GM18519 (cell line): ENCODE measurements around the gene STRN4.

ENCODE experiments used
- ATAC-seq: cut with Tn5 transposase; IDR thresholded peaks from one replicate; pipeline ENCODE4 v1.9.1; 2021; ENCODE audit warnings: mild to moderate bottlenecking, moderate library complexity; ENCODE audit not compliant: unreplicated experiment, low FRiP score

Gene STRN4

DNA sequence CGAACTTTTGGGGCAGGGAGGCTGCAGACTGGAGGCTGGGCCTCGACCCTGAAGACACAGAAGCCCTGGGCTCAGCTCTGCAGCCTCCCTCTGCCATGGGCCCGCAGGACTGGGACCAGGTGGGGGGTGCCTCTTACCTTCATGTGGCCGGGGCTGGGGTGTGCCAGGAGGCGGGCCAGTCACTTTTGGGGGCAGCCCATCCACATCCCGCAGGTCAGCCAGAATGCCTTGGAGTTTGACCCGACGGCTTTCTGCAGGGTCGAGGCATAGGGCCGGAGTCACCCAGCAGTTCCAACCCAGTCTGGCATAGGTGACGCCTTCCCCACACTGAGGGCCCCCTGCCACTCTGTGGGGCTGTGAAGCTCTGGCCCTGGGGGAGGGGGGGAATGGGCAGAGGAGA, 18.5 kb downstream of the STRN4 start:
- ATAC-seq: no peak

DNA sequence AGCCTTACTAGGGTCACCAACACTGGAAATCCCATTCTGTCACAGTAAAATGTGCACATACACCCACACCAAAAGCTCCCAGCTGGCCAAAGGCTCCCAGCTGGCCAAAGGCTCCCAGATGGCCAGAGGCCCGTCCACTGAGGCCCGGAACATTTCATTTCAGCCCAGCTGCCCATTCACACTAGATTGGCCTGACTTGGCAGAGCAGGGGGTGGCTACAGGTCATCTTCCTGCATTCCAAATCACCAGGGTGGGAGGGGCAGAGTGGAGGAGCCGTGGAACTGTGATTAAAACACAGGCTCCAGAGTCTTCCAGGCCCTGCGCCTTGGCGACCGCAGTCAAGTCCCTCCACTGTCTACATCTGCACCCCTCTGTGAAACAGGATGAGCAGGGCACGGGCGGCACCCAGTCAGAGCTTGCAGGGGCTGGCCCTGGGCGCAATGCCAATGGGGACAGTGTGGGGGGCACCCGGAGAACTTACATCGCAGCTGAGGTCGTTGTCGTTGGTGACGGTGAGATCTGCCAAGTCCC, 19.2 kb downstream of the STRN4 start:
- no peak for ATAC-seq

DNA sequence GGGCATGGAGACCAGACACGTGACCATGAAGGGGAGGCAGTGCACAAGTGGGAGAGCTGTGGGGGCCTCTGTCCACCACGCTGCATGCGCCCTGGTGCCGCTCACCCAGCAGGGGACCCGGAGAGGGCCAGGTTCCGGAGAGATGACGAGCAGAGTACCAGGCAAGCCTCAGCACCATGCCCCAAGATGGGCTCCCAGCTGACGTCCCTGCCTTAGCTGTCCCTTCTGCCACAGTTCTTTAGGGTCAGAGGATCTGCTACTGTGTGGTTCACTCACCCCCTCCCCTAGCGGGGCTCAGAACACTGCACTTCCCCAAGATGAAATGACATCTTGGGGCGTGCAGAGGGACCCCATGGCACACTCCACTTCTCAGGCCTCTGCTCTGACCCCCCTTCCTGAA, 19.7 kb downstream of the STRN4 start:
- ATAC-seq: no peak

DNA sequence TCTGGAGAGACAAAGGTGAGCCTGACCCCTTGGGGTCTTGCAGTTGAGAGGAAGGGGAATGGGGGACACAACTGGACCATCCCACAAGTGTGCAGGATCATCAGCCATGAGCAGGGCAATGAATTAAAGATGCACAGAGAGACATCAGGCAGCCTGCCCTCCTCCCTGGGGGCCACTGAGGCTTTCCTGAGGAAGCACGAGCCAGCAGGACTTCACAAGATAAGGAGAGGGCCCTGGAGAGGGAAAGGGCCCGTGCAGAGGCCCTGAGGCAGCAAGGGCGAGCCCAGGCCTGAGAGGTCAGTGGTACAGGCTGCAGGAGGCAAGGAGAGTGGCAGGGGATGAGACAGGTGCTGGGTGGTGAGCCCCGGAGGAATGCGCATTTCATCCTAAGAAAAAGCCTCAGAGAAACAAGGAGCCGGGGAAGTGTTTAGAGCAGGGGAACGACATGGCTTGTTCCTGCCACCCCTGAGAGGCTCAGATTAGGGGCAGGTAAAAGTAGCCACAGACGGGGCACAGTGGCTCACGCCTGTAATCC, 20.3 kb downstream of the STRN4 start:
- ATAC-seq: no peak

DNA sequence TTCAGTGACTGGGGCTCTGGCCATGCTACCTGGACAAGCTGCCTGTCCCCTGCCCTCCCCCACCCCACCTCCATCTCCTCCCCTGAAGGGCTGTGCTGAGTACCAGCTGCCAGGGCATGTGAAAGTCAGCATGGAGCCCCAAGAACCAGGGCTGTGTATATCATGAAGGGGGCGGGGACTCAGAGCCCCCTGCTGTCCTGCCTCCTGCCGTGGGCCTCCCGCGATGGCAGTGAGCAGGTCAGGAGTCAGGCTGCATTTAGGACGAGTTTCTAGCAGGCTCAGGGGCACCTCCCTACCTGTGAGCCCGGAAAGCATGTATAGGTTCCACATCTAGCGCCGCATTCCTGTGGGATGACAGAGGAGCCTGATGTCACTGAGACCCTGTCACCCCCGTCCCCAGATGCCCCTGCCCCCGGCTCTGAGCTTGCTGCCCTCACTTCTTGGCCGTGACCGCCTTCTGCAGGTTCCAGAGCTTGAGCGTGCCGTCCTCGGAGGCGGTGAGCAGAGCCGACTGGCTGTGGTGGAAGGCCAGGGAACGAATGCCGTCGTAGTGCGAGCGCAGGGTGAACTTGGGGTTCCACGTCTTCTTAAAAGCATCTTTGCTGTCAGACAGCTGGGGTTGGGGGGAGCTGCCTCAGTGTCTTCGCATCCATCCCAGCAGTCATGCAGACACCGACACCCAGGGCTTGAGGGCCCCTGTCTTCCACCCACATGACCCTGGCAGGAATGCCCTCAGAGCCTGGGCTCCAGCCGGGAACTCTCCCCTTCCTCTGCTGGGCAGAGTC, 21.0 kb downstream of the STRN4 start:
- no peak for ATAC-seq

DNA sequence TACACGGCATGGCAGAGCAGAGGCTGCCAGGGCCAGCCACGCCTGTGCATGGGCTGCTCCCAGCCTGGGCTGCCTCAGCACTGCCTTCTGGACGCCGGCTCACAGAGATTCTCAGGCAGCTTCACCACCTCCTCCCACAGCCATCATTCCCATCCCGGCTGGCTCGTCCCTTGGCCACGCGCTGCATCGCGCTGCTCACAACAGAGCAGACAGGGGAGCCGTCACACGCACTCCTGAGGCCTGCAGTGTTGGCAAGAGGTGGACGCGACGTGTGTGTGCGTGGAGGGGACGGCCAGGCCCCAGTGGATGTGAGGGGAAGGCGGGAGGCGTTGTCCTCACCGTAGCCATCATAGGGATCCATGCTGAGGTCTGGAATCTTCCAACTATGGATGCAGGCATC, 21.8 kb downstream of the STRN4 start:
- no peak for ATAC-seq

DNA sequence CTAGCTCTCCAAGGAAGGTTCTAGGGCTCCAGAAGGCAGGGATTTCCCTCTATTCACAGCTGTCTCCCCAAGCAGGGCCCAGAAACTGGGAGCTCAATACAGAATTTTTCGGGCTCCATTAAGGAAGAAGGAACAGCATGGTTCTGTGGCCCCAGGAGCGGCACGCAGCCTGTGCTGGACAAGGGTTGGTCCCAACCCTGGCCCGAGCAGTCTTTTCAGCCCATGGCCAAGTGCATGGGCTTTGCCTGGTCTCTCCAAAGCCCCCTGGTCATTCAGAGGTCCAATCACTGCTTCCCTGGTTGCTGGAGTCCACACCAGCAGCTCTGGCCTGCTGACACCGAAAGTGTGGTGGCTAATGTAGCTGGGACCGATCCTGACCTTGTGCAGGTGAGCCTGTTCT, 22.8 kb downstream of the STRN4 start:
- ATAC-seq: no peak

DNA sequence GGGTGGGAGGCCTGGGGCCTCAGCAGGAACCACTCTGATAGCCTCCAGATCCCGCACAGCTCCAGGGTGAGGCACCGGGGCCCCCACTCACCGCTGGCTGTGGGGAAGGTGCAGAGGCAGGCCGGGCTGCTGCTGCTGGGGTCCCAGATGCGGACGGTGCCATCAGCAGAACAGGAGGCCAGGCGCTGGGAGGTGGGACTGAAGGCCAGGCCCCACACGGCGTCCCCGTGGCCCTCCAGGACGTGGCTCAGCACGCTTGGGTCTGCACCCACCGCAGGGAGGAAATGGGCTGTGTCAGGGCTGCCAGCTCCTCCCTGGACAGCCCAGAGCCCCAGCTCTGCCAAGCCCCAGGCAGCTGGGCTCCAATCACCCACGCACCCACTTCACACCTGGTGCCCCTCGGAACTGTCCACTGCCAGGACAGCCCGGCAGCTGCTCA, 23.2 kb downstream of the STRN4 start:
- no peak for ATAC-seq

DNA sequence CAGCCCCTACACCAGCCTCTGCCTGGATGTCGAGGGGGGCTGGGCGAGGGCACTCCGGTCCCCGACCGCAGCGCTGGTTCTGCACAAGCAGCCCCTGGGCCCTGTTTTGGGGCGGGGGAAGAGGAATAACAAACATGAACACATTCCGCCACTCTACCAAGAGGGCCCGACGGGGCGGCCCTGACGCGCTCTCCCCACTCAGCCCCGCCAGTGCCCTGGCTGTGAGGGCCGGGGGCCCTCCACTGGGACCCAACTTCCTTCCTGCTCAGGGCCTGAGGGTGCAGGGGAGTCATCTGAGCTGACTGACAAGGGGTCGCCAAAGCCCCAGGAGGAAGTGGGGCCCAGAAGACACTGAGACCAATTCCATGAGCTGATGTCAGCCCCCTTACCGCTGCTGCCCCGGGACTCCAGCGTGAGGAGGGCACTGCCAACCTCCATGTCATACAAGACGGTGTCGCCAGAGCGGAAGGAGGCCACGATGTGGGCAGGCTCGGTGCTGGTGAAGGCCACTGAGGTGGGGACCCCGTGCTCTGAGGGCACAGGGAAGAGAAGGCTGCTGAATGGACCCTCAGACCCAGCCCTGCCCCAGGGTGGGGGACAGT, 23.7 kb downstream of the STRN4 start:
- no peak for ATAC-seq

DNA sequence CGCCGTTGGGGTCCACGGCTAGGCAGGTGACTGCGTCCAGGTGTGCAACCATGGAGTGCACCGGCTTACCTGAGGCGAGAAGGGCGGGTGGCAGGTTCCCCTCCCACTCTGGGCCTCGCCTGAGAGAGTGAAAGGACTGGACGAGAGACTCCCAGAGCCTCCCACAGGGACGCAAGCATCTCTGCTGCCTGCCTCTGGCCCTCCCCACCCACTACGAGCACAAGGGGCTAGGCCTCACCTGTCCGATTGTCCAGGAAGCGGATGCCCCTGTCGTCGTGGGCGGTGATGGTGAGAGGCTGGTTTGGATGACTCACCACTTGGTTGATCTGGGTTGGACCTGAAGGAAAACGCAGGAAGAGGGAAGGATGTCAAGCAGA, 24.3 kb downstream of the STRN4 start:
- ATAC-seq: no peak

DNA sequence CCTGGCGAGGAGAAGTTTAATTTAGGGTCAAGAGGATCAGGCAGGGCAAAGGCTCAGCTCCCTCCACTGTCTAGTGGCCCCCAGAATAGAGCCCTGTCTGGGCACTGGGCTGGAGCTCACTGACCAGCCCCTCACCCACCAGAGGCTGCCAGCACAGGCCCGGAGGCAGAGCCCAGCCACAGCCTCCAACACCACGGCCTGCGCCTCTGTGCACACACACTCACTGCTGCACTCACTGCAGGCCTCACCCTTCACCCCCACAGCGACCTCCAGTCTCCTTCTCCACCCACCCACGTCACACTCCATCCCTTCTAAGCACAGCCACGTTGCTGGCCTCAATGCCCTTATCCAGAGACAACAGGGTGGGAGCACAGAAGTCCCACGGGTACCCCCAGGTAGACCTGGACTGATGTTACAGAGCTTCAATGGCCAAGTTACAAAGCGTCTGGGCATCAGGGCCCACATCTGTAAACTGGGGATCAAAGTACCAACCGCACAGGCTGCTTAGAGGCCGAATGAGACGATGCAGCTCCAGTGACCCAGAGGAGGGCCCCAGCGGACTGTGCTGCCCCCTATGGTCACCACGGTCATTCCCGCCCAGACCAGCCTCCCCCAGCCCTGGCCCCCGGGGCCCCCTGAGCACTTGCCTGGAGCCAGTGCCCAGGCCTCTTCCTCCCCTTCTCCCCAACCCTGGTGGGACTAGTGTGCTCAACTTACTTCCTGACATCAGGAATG, 24.8 kb downstream of the STRN4 start:
- ATAC-seq: no peak

DNA sequence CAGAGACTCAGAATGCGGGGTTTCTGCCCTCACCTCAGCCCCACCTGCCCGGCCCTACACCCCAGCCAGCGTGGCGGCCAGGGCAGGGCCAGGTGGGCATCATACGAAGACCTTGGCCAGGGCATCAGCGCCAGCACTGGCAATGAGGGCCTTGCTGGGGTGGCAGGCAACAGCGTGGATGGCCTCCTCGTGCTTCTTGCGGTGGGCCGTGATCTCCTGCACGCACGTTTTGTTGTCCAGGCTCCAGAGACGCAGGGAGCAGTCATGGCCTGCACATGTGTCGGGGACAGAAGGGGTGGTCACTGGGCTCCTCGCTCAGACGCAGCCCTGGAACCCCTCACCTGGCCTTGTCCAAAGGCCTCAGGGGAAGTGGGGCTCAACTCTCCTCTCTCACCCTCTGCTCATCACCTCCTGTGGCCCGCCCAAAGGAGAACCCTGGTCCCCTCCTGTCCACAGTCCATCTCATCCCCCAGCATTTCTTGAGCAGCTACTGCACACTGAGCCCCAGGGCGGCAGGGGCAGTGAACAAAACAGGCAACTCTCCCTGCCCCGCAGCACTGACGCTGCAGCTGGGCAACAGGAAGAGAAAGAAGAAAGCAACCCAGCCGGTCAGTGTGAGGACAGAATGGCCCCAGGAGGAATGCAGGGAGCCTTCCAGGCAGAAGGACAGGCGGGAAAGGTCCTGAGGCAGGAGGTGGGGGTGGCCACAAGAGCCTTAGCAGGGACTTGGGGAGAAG, 25.6 kb downstream of the STRN4 start:
- no peak for ATAC-seq

DNA sequence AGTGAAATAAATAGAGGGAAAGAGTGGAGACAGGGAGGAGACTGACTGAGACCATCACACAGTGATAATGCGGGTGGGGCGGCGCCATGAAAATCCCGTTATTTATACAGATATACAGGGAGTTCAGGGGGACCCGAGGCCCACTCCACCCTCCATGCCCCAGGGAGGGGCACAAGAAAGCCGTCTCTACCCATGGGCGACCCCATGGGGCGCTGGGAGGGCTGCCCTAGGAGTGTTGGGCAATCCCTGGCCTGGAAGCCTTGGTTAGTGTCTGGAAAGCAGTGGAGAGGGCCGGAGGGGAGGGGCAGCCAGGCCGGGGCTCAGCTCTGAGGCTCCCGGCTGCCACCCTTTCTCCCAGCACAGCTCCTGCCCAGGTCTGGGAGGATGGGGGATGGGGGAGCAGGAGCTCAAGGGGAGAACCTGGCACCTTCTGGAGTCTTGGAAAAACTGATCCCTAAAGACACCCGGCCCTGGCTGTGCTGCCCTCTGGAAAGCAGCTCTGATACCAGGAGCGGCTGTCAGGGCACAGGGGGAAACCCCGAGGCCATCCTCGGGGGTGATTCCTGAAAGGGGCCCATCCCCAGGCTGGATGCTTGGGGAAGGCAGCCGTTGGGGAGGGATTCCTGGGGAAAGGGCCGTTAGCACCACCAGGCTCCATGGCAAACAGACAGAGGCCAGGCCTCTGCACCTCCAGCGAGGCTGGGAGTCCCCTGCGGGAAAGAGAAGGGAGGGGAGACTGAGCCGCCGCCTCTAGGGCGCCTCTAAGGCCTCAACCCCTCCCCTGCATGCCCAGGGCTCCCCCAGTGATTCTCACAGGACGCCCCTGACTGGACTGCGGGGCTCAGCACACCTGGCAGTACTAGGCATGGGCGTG, 26.4 kb downstream of the STRN4 start:
- ATAC-seq: no peak

DNA sequence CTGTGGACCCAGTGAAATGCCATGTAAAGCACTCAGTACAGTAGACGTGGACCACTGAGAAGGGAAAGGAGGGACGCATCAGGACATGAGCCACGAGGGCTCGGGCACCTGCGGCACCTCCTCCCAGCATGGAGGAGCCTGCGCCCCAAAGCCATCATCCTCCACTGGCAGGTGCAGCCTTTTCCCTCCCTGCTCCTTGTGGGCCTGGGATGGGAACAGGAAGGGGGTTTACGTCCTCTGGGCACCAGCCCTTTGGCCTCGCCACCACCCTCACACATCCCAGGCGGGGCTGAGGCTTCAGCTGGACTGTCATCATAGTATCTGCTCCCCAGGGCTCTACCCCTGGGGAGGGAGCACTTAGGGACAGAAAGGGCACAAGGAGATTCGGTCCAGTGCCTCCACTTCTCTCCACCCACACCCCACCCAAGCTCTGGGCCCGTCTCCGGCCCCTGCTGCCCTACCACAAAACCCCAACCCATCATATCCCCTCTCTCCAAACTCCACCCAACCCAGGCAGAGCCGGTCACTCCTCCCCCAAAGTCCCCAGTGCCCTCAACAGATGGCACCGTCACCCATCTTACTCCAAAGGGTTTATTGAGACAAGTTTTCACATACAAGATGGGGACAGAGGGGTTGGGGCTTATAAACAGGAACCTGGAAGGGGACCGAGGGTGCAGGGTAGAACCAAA, 27.2 kb downstream of the STRN4 start:
- ATAC-seq: no peak

DNA sequence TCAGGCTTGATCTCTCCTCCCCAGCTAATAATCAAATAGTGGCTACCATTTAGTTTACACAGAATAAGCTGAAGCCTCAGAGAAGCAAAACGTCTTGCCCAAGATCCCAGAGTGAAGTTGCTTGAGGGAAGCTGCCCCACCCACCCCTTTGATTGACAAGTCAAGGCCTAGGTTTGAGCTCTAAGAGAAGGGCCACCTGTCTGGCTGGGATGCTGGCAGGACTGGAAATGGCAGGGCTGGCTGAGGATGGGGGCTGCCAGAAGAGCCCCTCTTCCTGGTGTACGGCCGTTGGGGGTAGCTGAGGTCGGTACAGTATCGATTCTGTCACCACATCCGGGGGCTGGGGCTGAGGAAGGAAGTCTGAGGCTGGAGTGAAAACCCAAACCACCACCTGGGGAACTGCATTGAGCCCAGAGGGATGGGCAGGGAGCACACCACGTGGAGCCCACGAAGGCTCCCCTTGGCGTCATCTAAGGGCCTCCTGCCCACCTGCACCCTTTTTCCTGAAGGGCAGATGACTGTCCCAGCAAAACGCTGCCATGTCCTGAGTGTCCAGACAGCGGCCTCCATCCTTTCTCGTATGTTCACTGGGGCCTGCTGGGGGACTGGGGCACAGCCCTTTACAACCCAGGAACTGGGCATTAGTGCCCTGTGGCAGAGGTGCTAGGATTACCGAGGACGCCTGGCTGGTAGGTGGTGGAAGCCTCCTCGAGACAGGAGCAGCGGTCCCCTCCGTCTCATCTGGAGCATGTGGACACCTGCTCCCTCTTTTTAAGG, 27.9 kb downstream of the STRN4 start:
- no peak for ATAC-seq

DNA sequence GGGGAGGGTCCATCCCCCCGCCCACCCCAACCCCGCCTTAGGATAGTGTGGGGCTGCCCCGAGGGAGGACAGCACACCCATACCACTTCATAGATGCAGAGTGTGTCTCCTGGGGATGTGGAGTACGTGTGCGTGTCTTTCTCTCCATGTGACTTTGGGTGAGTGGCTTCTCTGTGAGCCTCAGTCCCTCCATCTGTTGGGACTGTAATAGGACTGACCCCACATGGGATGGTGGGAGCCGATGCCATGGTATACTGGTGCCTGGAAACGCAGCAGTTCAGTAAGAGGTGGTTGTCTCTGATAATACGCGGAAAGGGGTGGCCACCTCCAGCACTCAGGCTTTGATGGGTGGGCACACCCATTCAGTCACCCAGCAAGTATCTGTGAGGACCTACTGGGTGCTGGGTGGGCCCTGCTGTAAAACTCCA, 28.5 kb downstream of the STRN4 start:
- ATAC-seq: no peak

DNA sequence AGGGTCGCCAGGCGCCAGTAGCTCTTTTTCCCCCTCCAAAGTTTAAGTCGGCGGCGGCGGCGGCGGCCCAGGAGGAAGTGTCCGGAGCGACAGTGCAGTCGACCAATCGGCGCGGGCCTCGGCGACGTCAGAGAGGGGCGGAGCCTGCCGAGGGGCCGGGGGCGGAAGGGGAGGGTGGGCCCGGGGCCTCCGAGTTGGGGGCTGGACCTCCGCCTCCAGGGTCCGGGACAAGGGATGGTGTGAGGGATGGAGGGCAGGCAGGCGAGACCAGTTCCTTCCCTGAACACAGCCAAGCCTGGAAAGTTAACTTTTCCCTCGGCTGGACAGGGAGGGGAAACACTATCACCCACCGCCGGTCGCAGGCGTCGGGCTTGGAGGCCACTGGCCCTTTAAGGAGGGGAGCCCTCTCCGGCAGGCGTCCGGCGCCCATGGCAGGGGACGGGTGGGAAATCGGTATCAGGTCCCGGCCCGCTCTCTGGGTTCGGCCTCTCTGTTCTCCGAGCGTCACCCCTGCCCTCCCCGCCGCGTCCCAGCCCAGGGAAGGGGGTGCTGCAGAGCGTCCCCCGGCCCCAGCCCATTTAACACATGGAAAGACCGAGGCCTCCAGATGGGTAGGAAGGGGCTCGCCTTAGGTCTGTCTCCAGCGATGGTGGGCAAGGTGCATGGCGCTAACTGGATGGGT, 29.1 kb downstream of the STRN4 start, which contains the start of gene PRKD2:
TSS of gene PRKD2 (minus strand) at position 81 of the 682 bp plus-strand sequence. CDS start 744 bp downstream, outside the sequence.
- no peak for ATAC-seq

DNA sequence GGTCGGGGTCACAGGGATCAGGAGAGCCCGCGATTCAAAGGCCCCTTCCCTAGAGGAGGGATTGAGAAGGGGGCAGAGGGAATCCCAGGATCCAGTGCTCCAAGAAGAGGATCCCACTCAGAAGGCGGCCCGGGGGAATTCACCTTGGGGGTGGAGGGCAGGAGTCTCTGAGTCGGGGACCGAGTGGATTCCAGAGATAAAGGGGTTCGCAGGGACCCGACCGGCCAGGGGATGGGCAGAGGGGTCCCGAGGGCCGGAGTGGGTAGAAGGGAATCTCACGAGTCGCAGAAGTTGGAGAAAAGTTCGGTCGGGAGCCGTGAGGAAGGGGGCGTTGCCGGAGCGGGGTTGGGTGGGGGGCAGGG, 29.6 kb downstream of the STRN4 start:
- no peak for ATAC-seq
